Stomach smooth muscle (tissue), 2 donors: ENCODE data around the gene AWAT1.
"Not testable (repeated sequence)": the region's sequence is repeated elsewhere in the genome, so short reads cannot be mapped to it uniquely, and the experiment has no call there.

ENCODE experiments used
- H3K27ac ChIP-seq: one replicate; pipeline ENCODE4 v1.7.0; 2013; ENCODE audit warnings: mild to moderate bottlenecking, low read length, inconsistent platforms
- H3K27me3 ChIP-seq, 2 donors: one replicate each; pipeline ENCODE4 v1.7.0; 2013; ENCODE audit warnings: low read length in 2 of 2; ENCODE audit not compliant: insufficient read depth in 2 of 2, control insufficient read depth in 1 of 2
- H3K36me3 ChIP-seq, 2 donors: one replicate each; pipeline ENCODE4 v1.7.0; 2013; ENCODE audit warnings: low read length in 2 of 2; ENCODE audit not compliant: control insufficient read depth in 2 of 2, insufficient read depth in 2 of 2
- H3K4me1 ChIP-seq: one replicate; pipeline ENCODE4 v1.7.0; 2013; ENCODE audit warnings: low read length; ENCODE audit not compliant: control insufficient read depth, insufficient read depth
- H3K4me3 ChIP-seq, 2 donors: one replicate each; pipeline ENCODE4 v1.7.0; 2013; ENCODE audit warnings: low read length in 2 of 2
- H3K9ac ChIP-seq, 2 donors: one replicate each; pipeline ENCODE4 v1.7.0; 2013; ENCODE audit warnings: low read length in 2 of 2, mild to moderate bottlenecking in 1 of 2
- H3K9me3 ChIP-seq, 2 donors: one replicate each; pipeline ENCODE4 v1.7.0; 2013; ENCODE audit warnings: low read length in 2 of 2; ENCODE audit not compliant: control insufficient read depth in 2 of 2
- donor health status: healthy.
- donor health status: Pancreatic carcinoma.

AWAT1 gene

DNA sequence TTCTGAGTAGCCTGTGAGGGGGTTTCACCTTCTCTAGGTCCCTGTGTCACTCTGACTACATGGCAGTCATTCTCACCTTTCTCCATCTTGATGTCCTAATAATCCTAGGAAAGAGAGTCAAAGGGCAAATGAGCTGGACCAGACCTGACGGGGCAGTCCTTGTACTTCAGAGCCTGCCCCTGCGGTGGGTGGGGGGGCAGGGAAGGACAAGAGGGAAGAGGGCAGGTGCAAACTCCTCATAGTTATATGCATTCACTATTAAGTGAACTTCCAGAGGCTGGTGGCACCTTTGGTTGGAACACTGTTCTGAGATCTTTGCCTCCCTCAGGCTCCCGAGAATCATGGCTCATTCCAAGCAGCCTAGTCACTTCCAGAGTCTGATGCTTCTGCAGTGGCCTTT lies at the start of gene AWAT1:
TSS of gene AWAT1 (plus strand) at position 301 of the 400 bp plus-strand sequence. CDS start at position 342, 41 bp downstream.
- Histone ChIP-seq H3K36me3 (no peaks in the 10 kb centered on the region), H3K4me3 (no peak within 1 kb of the TSS), H3K4me1 (no peaks in the 10 kb centered on the region), H3K27ac (no peak within 1 kb of the TSS), H3K9me3 (no peaks in the 10 kb centered on the region), H3K9ac (no peak within 1 kb of the TSS), H3K27me3 (peaks cover 0 to 6% of the 10 kb centered on the region in 2 donors)

DNA sequence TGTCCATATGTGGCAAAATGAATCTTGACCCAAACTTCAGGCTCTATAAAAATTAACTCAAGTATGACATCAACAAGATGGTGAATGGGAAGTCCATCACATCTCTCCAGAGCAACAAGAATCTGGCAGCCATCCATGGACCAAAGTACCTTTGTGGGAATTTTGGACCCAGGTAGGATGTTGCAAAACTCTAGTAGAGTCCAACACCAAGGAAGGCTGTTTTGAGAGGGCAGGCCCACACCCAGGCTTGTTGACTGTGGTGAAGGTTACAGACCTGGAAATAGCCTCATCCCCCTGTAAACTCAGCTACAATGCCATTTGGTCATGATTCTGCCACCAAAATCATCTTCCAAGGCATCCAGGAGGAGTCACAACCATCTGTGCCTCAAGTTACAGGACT lies 44.2 kb upstream of the AWAT1 start:
- H3K27ac ChIP-seq: no peak overlapping the region
- no peaks in the 10 kb centered on the region for H3K9me3 ChIP-seq
- no peaks in the 10 kb centered on the region for H3K36me3 ChIP-seq
- H3K9ac ChIP-seq: no peak overlapping the region
- H3K4me1 ChIP-seq: no peaks in the 10 kb centered on the region
- peaks cover 0 to 6% of the 10 kb centered on the region in 2 donors for H3K27me3 ChIP-seq
- H3K4me3 ChIP-seq: no peak overlapping the region

GRCh38 chrX:70196961-70197720 lies 37.3 kb upstream of the AWAT1 start:
- H3K4me1 ChIP-seq: no peaks in the 10 kb centered on the region
- H3K4me3 ChIP-seq: no peak overlapping the region
- H3K36me3 ChIP-seq: no peaks in the 10 kb centered on the region
- H3K9me3 ChIP-seq: no peaks in the 10 kb centered on the region
- no peak overlapping the region for H3K27ac ChIP-seq
- peaks cover 0 to 6% of the 10 kb centered on the region in 2 donors for H3K27me3 ChIP-seq
- no peak overlapping the region for H3K9ac ChIP-seq

- no peak overlapping the region for H3K27ac ChIP-seq
- H3K27me3 ChIP-seq: peaks cover 0 to 8% of the 10 kb centered on the region in 2 donors
- peaks cover 0 to 3% of the 10 kb centered on the region in 2 donors for H3K9me3 ChIP-seq
- H3K4me1 ChIP-seq: no peaks in the 10 kb centered on the region
- H3K36me3 ChIP-seq: no peaks in the 10 kb centered on the region
- no peak overlapping the region for H3K9ac ChIP-seq
- no peak overlapping the region for H3K4me3 ChIP-seq
Measured at GRCh38 chrX:70201732-70202131, 32.7 kb upstream of the AWAT1 start.

GRCh38 chrX:70208479-70208878 lies 26.0 kb upstream of the AWAT1 start:
- no peaks in the 10 kb centered on the region for H3K36me3 ChIP-seq
- H3K4me1 ChIP-seq: no peaks in the 10 kb centered on the region
- H3K4me3 ChIP-seq: no peak overlapping the region
- no peak overlapping the region for H3K27ac ChIP-seq
- no peak overlapping the region for H3K9ac ChIP-seq
- H3K9me3 ChIP-seq: peaks cover 0 to 3% of the 10 kb centered on the region in 2 donors
- H3K27me3 ChIP-seq: peaks cover 0 to 1% of the 10 kb centered on the region in 2 donors

- not testable (repeated sequence) for H3K4me1 ChIP-seq, H3K27ac ChIP-seq, H3K9ac ChIP-seq, H3K27me3 ChIP-seq, H3K36me3 ChIP-seq, H3K9me3 ChIP-seq, H3K4me3 ChIP-seq
Measured at GRCh38 chrX:70209570-70209969, 24.9 kb upstream of the AWAT1 start.

GRCh38 chrX:70219938-70220764 lies 14.3 kb upstream of the AWAT1 start:
- Histone ChIP-seq H3K4me3 (no peak overlapping the region), H3K4me1 (no peaks in the 10 kb centered on the region), H3K9me3 (no peaks in the 10 kb centered on the region), H3K27ac (no peak overlapping the region), H3K9ac (no peak overlapping the region), H3K27me3 (peaks cover 0 to 5% of the 10 kb centered on the region in 2 donors), H3K36me3 (no peaks in the 10 kb centered on the region)

GRCh38 chrX:70226048-70226447 lies 8.4 kb upstream of the AWAT1 start:
- H3K9ac ChIP-seq: no peak overlapping the region
- H3K9me3 ChIP-seq: no peaks in the 10 kb centered on the region
- no peak overlapping the region for H3K27ac ChIP-seq
- H3K36me3 ChIP-seq: no peaks in the 10 kb centered on the region
- H3K4me3 ChIP-seq: no peak overlapping the region
- H3K27me3 ChIP-seq: peaks cover 0 to 3% of the 10 kb centered on the region in 2 donors
- no peaks in the 10 kb centered on the region for H3K4me1 ChIP-seq

DNA sequence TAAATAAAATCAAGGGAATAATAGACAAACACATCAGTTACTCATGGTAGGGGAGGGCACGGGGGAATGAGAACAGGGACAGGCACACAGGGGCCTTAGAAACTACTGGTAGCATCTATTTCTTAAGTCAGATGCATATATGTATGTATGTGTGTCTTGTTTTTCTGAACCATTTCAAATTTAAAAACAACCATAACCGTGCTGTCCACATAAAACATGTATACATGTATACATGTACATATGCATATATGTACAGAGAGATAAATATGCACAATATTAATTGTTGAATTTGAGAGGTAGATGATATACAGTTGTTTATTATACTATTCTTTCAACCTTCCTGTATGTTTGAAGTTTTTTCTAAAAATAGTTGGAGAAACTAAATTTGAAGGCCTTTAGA lies 7.8 kb upstream of the AWAT1 start:
- Histone ChIP-seq H3K9ac (no peak overlapping the region), H3K36me3 (no peaks in the 10 kb centered on the region), H3K9me3 (no peaks in the 10 kb centered on the region), H3K27me3 (peaks cover 0 to 3% of the 10 kb centered on the region in 2 donors), H3K4me1 (no peaks in the 10 kb centered on the region), H3K27ac (no peak overlapping the region), H3K4me3 (no peak overlapping the region)

GRCh38 chrX:70231666-70232065 lies 2.8 kb upstream of the AWAT1 start:
- Histone ChIP-seq H3K36me3 (no peaks in the 10 kb centered on the region), H3K4me1 (no peaks in the 10 kb centered on the region), H3K27me3 (peaks cover 0 to 2% of the 10 kb centered on the region in 2 donors), H3K4me3 (no peak overlapping the region), H3K9ac (no peak overlapping the region), H3K9me3 (no peaks in the 10 kb centered on the region), H3K27ac (no peak overlapping the region)

GRCh38 chrX:70240751-70241150 lies 6.3 kb downstream of the AWAT1 start:
- H3K27ac ChIP-seq: no peak overlapping the region
- no peak overlapping the region for H3K9ac ChIP-seq
- no peaks in the 10 kb centered on the region for H3K4me1 ChIP-seq
- peaks cover 0 to 6% of the 10 kb centered on the region in 2 donors for H3K27me3 ChIP-seq
- no peaks in the 10 kb centered on the region for H3K9me3 ChIP-seq
- no peaks in the 10 kb centered on the region for H3K36me3 ChIP-seq
- H3K4me3 ChIP-seq: no peak overlapping the region
